Upper lobe of left lung (tissue), 6 donors: ENCODE results near the gene IGSF11. TPM values are rescaled to one million over a fixed set of nuclear protein-coding genes. Genes with fewer than 3 reads are reported as not detected.

Experiments
- ATAC-seq, 2 donors: fragments of 200-7000 bp; cut with Tn5 transposase; one replicate each; pipeline ENCODE4 v1.9.1; 2022; ENCODE audit warnings: mild to moderate bottlenecking in 2 of 2, moderate library complexity in 2 of 2; ENCODE audit not compliant: low FRiP score in 2 of 2
- DNase-seq, 2 donors: peaks; one replicate each; pipeline ENCODE4 v3.0.0-alpha.2; 2019 to 2020
- H3K27ac ChIP-seq, 4 donors: fragments of 200-600 bp; sonication (generic); one replicate each; pipeline ENCODE4 v1.5.1; 2016 to 2019
- H3K27me3 ChIP-seq, 4 donors: fragments of 200-600 bp; sonication (generic); one replicate each; pipeline ENCODE4 v1.5.1; 2017 to 2019
- H3K36me3 ChIP-seq, 4 donors: fragments of 200-600 bp; sonication (generic); one replicate each; pipeline ENCODE4 v1.5.1; 2016 to 2019
- H3K4me1 ChIP-seq, 4 donors: fragments of 200-600 bp; sonication (generic); one replicate each; pipeline ENCODE4 v1.5.1; 2018 to 2019
- H3K4me3 ChIP-seq, 4 donors: fragments of 200-600 bp; sonication (generic); one replicate each; pipeline ENCODE4 v1.5.1; 2017 to 2019; ENCODE audit warnings: mild to moderate bottlenecking in 2 of 4, moderate library complexity in 1 of 4
- H3K9me3 ChIP-seq, 4 donors: fragments of 200-600 bp; sonication (generic); one replicate each; pipeline ENCODE4 v1.5.1; 2018 to 2019
- CTCF ChIP-seq, 6 experiments: fragments of 450-650 bp in 4 of 6; fragments of 200-600 bp in 2 of 6; sonication (generic) in 2 of 6; IDR thresholded peaks; one replicate each; pipeline ENCODE4 v1.5.1; 2016 to 2019; ENCODE audit warnings: antibody characterized with exemption in 6 of 6
- EP300 ChIP-seq, 4 donors: sonication (generic); formaldehyde crosslinking; IDR thresholded peaks; one replicate each; pipeline ENCODE4 v1.5.1; 2017; ENCODE audit warnings: antibody characterized with exemption in 4 of 4, control low read depth in 2 of 4
- POLR2A ChIP-seq, 4 donors: fragments of 450-650 bp; IDR thresholded peaks; one replicate each; pipeline ENCODE4 v1.5.1; 2016 to 2017; ENCODE audit warnings: antibody characterized with exemption in 4 of 4, mild to moderate bottlenecking in 2 of 4
- POLR2AphosphoS5 ChIP-seq, 2 donors: sonication (generic); formaldehyde crosslinking; IDR thresholded peaks; one replicate each; pipeline ENCODE4 v1.5.1; 2017; ENCODE audit warnings: antibody characterized with exemption in 2 of 2
- WGBS, 2 donors: methylation state at CpG; one replicate each; pipeline ENCODE4 v1.1.5; 2017 to 2018; 5-methylcytosine and 5-hydroxymethylcytosine counted together
- total RNA-seq, 6 donors: library from RNA; depleted of rRNA in 4 of 6; stranded (reverse); fragments of >200 nt in 4 of 6; gene quantifications; one replicate each; pipeline versions ENCODE4 v1.1.0 to v1.2.1, GENCODE V29; 2016 to 2021
- donor health status: DM: no; HTN: no; CAD: no; lungs with moderate emphysema.
- donor health status: DM: no; HTN: yes; CAD: no; lungs with severe emphysema.

Gene IGSF11
- total RNA-seq, 6 donors from 2014 or later: 0.11 to 0.71 (median 0.14) TPM; not detected in 3

- 68 to 75% methylated on average over 2 of the region's 2 CpGs for WGBS, 2 donors
- no peaks in the 10 kb centered on the region for H3K9me3 ChIP-seq
- no peak for DNase-seq
- no peak overlapping the region for H3K4me3 ChIP-seq
- no peaks in the 10 kb centered on the region for H3K27me3 ChIP-seq
- no peak for TF ChIP-seq POLR2AphosphoS5 (IDR thresholded peaks at IDR 0.05)
- TF ChIP-seq EP300 (IDR thresholded peaks at IDR 0.05): no peak
- no peak for TF ChIP-seq CTCF (IDR thresholded peaks at IDR 0.05)
- TF ChIP-seq POLR2A (IDR thresholded peaks at IDR 0.05): no peak
- H3K36me3 ChIP-seq: no peaks in the 10 kb centered on the region
- H3K4me1 ChIP-seq: no peaks in the 10 kb centered on the region
- ATAC-seq: no peak
- H3K27ac ChIP-seq: no peak overlapping the region
Observed at GRCh38 chr3:118970819-118971218, 63.8 kb downstream of the IGSF11 start.

GRCh38 chr3:118968640-118969039 lies 66.0 kb downstream of the IGSF11 start:
- ATAC-seq (no peak), DNase-seq (no peak)
- WGBS, 2 donors: 76 to 77% methylated on average over 2 of the region's 2 CpGs
- no peak overlapping the region for H3K4me3 ChIP-seq
- H3K27ac ChIP-seq: no peak overlapping the region
- H3K27me3 ChIP-seq: no peaks in the 10 kb centered on the region
- H3K9me3 ChIP-seq: no peaks in the 10 kb centered on the region
- TF ChIP-seq CTCF (IDR thresholded peaks at IDR 0.05) (no peak), EP300 (IDR thresholded peaks at IDR 0.05) (no peak), POLR2A (IDR thresholded peaks at IDR 0.05) (no peak), POLR2AphosphoS5 (IDR thresholded peaks at IDR 0.05) (no peak)
- H3K4me1 ChIP-seq: no peaks in the 10 kb centered on the region
- no peaks in the 10 kb centered on the region for H3K36me3 ChIP-seq

GRCh38 chr3:118968111-118968510 lies 66.5 kb downstream of the IGSF11 start:
- WGBS, 2 donors: 50 to 63% methylated on average over 4 of the region's 4 CpGs
- no peak for DNase-seq
- ATAC-seq: no peak
- Histone ChIP-seq H3K9me3 (no peaks in the 10 kb centered on the region), H3K4me1 (no peaks in the 10 kb centered on the region), H3K36me3 (no peaks in the 10 kb centered on the region), H3K27me3 (no peaks in the 10 kb centered on the region), H3K27ac (no peak overlapping the region), H3K4me3 (no peak overlapping the region)
- TF ChIP-seq POLR2A (IDR thresholded peaks at IDR 0.05) (no peak), POLR2AphosphoS5 (IDR thresholded peaks at IDR 0.05) (no peak), CTCF (IDR thresholded peaks at IDR 0.05) (no peak), EP300 (IDR thresholded peaks at IDR 0.05) (no peak)

- H3K27me3 ChIP-seq: no peaks in the 10 kb centered on the region
- H3K9me3 ChIP-seq: no peaks in the 10 kb centered on the region
- H3K4me1 ChIP-seq: no peaks in the 10 kb centered on the region
- TF ChIP-seq POLR2AphosphoS5 (IDR thresholded peaks at IDR 0.05) (no peak), CTCF (IDR thresholded peaks at IDR 0.05) (no peak), POLR2A (IDR thresholded peaks at IDR 0.05) (no peak), EP300 (IDR thresholded peaks at IDR 0.05) (no peak)
- no peak for DNase-seq
- ATAC-seq: no peak
- WGBS, 2 donors: 53 to 71% methylated on average over 2 of the region's 2 CpGs
- no peak overlapping the region for H3K4me3 ChIP-seq
- H3K36me3 ChIP-seq: no peaks in the 10 kb centered on the region
- H3K27ac ChIP-seq: no peak overlapping the region
Observed at GRCh38 chr3:118966700-118967099, 67.9 kb downstream of the IGSF11 start.

- ATAC-seq: no peak
- WGBS, 2 donors: 61 to 68% methylated on average over 1 of the region's 1 CpG
- TF ChIP-seq POLR2A (IDR thresholded peaks at IDR 0.05) (no peak), POLR2AphosphoS5 (IDR thresholded peaks at IDR 0.05) (no peak), CTCF (IDR thresholded peaks at IDR 0.05) (no peak), EP300 (IDR thresholded peaks at IDR 0.05) (no peak)
Observed at GRCh38 chr3:118963711-118964110, 70.9 kb downstream of the IGSF11 start.

More at GRCh38 chr3:118963711-118964110, 70.9 kb downstream of the IGSF11 start:
- no peak overlapping the region for H3K27ac ChIP-seq
- H3K9me3 ChIP-seq: no peaks in the 10 kb centered on the region
- no peak overlapping the region for H3K4me3 ChIP-seq
- DNase-seq: no peak
- no peaks in the 10 kb centered on the region for H3K4me1 ChIP-seq
- H3K27me3 ChIP-seq: no peaks in the 10 kb centered on the region
- H3K36me3 ChIP-seq: no peaks in the 10 kb centered on the region
